ENCODE measurements around the gene JRKL.
"Not testable (repeated sequence)": the region's sequence is repeated elsewhere in the genome, so short reads cannot be mapped to it uniquely, and the experiment has no call there.

The JRKL gene

DNA sequence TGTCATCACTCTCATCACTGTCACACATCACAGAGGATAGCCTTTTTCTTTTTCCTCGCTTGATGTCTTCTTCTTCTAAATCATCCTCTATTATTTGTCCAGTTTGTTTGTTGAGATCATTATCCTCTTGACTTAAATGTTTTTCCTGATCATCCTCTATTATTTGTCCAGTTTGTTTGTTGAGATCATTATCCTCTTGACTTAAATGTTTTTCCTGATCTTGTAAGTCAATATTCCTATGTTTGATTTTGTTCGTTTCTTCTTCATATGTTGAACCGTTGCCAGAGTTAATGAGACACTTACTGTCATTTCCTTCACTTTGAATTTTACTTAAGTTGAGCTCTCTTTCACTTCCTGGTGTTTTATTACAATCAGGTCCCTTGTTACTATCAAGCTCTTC is 5.7 kb upstream of the JRKL start:
- H3K36me3 Mint-ChIP-seq, result peaks cover 17% of the 10 kb centered on the region
- peak overlapping the region; percentile 49 for H3K4me3 Mint-ChIP-seq
- no peaks in the 10 kb centered on the region for H3K9me3 Mint-ChIP-seq (ENCODE audit: low read depth)
- peaks cover 44% of the 10 kb centered on the region for H3K4me1 Mint-ChIP-seq (ENCODE audit: low read depth)
- H3K27me3 Mint-ChIP-seq, result no peaks in the 10 kb centered on the region
- H3K27ac Mint-ChIP-seq, result peak overlapping the region; percentile 69

- Mint-ChIP-seq H3K27ac (peak overlapping the region; percentile 1), H3K9me3 (ENCODE audit: low read depth) (no peaks in the 10 kb centered on the region), H3K36me3 (peaks cover 17% of the 10 kb centered on the region), H3K4me3 (no peak overlapping the region), H3K27me3 (no peaks in the 10 kb centered on the region), H3K4me1 (ENCODE audit: low read depth) (peaks cover 46% of the 10 kb centered on the region)
These were observed 4.6 kb upstream of the JRKL start for GRCh38 chr11:96385187-96385586.

DNA sequence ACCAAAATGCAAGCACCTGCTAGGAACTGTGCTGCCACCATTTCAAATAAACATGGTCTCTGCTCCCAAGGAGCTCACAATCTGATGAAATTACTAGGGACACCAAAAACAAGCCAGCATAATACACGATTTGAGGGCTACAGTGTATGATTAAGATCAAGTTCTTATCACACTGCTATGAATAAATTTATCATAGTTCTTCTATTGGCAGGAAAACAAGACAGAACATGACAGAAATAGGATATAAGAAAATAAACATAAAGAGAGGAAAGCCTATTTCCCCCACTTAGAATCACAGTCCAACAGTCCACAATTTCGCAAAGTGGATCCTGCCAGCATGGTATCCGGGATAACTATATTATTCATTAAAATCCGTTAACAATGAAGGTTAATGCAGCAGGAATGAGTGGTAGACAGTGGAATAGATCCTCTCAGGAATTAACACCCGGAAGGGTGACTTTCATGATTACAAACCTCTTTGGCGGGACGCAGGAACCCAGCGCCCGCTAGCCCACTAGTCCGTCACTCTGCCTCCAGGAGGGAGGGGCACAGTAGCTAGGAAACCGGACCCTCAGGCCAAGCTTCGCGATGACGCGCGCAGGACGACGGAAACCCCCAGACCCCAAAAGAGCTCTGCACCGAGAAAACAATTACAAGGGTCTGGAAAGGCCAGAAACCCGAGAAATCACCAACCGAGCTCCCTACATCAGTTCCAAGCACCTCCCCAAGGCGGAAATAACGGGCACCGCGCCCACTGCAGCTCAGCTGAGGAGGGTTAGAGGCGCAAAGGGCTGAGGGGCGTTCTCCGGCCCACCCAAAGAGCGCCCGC is 708 bp upstream of the JRKL start:
- peaks cover 68% of the 10 kb centered on the region for H3K4me1 Mint-ChIP-seq (ENCODE audit: low read depth)
- H3K4me3 Mint-ChIP-seq, result peak overlapping the region; percentile 98
- H3K27ac Mint-ChIP-seq, result peak overlapping the region; percentile 94
- H3K27me3 Mint-ChIP-seq, result no peaks in the 10 kb centered on the region
- peaks cover 7% of the 10 kb centered on the region for H3K9me3 Mint-ChIP-seq (ENCODE audit: low read depth)
- H3K36me3 Mint-ChIP-seq, result peaks cover 14% of the 10 kb centered on the region

DNA sequence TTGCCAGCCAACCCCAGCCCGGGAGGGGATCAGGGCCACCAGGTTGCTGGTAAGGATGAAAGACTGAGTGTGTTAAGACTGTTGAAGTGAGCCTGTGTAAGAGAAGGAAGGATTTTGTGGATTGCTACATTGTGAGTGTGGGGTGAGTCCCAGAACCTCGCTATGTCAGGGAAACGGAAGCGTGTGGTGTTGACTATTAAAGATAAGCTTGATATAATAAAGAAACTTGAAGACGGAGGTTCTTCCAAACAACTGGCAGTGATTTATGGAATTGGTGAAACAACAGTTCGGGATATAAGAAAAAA is 627 bp downstream of the JRKL start:
- H3K9me3 Mint-ChIP-seq (ENCODE audit: low read depth), result peaks cover 7% of the 10 kb centered on the region
- peaks cover 12% of the 10 kb centered on the region for H3K36me3 Mint-ChIP-seq
- peaks cover 63% of the 10 kb centered on the region for H3K4me1 Mint-ChIP-seq (ENCODE audit: low read depth)
- peak overlapping the region; percentile 98 for H3K4me3 Mint-ChIP-seq
- no peaks in the 10 kb centered on the region for H3K27me3 Mint-ChIP-seq
- H3K27ac Mint-ChIP-seq, result peak overlapping the region; percentile 94

DNA sequence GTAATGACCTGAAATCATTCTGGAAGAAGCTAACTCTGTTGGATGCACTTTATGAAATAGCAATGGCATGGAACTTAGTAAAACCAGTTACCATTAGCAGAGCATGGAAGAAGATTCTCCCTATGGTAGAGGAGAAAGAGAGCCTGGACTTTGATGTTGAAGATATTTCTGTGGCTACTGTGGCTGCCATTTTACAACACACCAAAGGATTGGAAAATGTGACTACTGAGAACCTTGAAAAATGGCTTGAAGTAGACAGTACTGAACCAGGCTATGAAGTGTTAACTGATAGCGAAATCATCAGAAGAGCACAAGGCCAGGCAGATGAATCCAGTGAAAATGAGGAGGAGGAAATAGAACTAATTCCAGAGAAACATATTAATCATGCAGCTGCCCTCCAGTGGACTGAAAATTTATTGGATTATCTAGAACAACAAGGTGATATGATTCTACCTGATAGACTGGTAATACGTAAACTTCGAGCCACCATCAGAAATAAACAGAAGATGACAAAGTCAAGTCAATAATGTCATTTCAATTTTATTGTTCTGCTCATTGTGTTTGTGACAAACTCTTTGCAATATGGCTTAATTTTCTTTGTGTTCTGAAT is 2.0 kb downstream of the JRKL start:
- Mint-ChIP-seq H3K4me3 (peak overlapping the region; percentile 98), H3K4me1 (ENCODE audit: low read depth) (peaks cover 62% of the 10 kb centered on the region), H3K27ac (no peak overlapping the region), H3K36me3 (peaks cover 12% of the 10 kb centered on the region), H3K9me3 (ENCODE audit: low read depth) (peaks cover 7% of the 10 kb centered on the region), H3K27me3 (no peaks in the 10 kb centered on the region)

DNA sequence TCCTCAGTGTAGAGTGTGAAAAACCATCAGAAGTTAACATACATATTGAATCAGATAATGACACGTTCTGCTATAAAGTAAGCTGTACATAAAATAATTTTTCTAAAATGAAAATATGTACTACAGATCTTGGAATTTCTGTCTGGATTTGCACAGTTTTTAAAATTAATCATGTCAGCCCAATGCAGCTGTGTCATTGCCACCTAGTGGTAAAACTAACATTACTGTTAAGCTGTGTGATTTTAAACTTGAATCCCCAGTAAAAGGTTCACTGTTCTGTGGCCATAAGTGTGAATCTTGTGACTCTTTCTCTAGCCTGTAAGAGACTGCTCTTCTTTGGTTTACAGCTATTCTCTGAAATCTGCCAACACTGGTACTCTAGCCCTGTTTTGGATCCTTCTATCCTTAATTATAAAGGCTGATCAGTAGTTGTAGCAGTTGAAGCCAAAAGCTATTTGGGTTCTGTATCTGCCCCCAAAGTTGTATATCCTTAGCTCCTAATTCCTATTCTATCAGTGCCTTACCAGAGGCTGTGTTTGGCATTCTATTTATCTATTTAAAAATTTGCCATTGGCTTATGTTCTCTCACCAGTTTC is 4.0 kb downstream of the JRKL start:
- H3K4me3 Mint-ChIP-seq, result no peak overlapping the region
- peaks cover 12% of the 10 kb centered on the region for H3K36me3 Mint-ChIP-seq
- no peak overlapping the region for H3K27ac Mint-ChIP-seq
- no peaks in the 10 kb centered on the region for H3K27me3 Mint-ChIP-seq
- H3K4me1 Mint-ChIP-seq (ENCODE audit: low read depth), result peaks cover 44% of the 10 kb centered on the region
- H3K9me3 Mint-ChIP-seq (ENCODE audit: low read depth), result peaks cover 7% of the 10 kb centered on the region

DNA sequence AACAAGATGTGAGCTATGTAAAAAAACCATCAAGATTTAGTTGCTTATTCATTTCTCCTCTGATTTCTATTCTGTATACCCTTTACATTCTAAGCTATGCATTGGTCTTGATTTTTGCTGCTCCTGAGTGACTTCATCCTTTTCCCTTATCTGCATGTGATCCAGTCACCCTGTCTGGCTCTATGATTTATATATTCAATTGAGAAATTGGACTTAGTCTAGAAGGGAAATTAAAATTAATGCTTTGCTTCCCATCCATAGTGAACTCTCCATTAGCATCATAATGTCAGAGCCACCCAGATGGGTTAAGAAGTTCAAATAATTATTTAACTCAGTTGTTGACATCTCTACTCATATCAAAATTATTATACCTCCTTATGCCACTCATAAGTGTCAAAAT is 5.0 kb downstream of the JRKL start:
- Mint-ChIP-seq H3K4me3 (peak overlapping the region; percentile 5), H3K36me3 (peaks cover 12% of the 10 kb centered on the region), H3K27ac (peak overlapping the region; percentile 22), H3K9me3 (ENCODE audit: low read depth) (peaks cover 7% of the 10 kb centered on the region), H3K4me1 (ENCODE audit: low read depth) (peaks cover 43% of the 10 kb centered on the region), H3K27me3 (no peaks in the 10 kb centered on the region)

DNA sequence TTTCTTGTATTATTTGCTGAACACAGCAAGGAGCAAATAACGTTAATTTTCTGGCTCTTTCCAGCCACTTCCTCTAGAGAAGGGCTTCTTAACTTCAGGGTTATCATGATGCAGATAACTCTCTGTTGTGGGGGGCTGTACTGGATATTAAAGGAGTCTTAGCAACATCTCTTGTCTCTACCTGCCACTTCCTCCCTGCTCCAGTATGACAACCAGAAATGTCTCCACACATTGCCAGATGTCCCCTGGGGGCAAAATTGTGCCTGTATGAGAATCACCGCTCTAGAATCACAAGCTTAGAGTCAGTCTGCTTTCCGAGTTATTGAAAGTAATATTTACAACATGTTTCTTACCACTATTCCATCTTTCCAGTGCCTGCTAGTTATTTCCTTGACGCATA is 6.8 kb downstream of the JRKL start:
- Mint-ChIP-seq H3K27ac (no peak overlapping the region), H3K27me3 (no peaks in the 10 kb centered on the region), H3K4me3 (no peak overlapping the region), H3K9me3 (ENCODE audit: low read depth) (no peaks in the 10 kb centered on the region), H3K36me3 (peaks cover 2% of the 10 kb centered on the region), H3K4me1 (ENCODE audit: low read depth) (peaks cover 28% of the 10 kb centered on the region)

DNA sequence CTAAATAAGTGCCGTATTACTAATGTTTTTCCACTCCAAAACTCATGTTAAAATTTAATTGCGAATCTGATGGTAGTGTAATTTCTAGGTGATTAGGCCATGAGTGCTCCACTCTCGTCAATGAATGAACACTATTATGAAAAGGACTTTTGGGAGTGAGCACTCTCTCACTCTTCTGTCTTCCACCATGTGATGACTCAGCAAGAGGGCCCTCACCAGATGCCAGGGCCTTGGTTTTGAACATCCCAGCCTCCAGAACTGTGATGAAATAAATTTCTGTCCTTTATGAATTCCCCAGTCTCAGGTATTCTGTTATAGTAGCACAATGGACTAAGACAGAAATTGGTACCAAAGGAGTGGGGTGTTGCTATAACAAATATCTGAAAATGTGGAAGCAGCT is 8.1 kb downstream of the JRKL start:
- Mint-ChIP-seq H3K4me3 (no peak overlapping the region), H3K27ac (no peak overlapping the region), H3K36me3 (no peaks in the 10 kb centered on the region), H3K4me1 (ENCODE audit: low read depth) (peaks cover 18% of the 10 kb centered on the region), H3K27me3 (no peaks in the 10 kb centered on the region), H3K9me3 (ENCODE audit: low read depth) (no peaks in the 10 kb centered on the region)

GRCh38 chr11:96400697-96401096 is 10.9 kb downstream of the JRKL start:
- Mint-ChIP-seq H3K4me1 (ENCODE audit: low read depth) (peaks cover 6% of the 10 kb centered on the region), H3K4me3 (no peak overlapping the region), H3K27ac (no peak overlapping the region), H3K9me3 (ENCODE audit: low read depth) (no peaks in the 10 kb centered on the region), H3K27me3 (no peaks in the 10 kb centered on the region), H3K36me3 (no peaks in the 10 kb centered on the region)

- not testable (repeated sequence) for H3K36me3 Mint-ChIP-seq; H3K27ac Mint-ChIP-seq; H3K9me3 Mint-ChIP-seq (ENCODE audit: low read depth); H3K4me1 Mint-ChIP-seq (ENCODE audit: low read depth)
- Mint-ChIP-seq H3K27me3 (peaks cover 12% of the 10 kb centered on the region), H3K4me3 (peak overlapping the region; percentile 20)
These were observed 21.6 kb downstream of the JRKL start for GRCh38 chr11:96411412-96411811.

DNA sequence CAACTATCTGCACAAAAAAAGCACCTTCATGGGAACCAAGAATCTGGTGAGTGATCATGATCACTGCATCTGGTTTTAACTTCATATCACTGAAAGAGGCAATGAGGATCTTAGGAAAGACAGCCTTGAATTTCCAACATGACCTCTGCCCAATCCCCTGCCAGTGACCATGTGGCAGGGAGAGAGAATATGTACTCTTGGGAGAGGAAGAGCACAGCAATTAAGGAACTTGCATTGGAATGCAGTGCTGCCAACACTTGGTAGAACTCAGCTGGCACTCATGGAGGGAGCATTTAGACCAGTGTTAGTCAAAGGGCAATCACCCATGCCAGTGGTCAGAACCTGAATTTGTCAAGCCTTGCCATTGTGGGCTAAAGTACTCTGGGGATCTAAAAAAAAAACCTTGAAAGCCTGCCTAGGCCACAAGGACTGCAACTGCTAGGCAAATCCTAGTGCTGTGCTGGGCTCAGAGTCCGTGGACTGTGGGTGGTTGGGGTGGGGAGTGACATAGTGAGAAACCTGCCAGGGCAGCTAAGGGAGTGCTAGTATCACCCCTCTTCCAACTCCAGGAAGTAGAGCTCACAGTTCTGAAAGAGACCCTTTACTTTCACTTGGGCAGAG is 23.1 kb downstream of the JRKL start:
- H3K4me3 Mint-ChIP-seq, result no peak overlapping the region
- H3K36me3 Mint-ChIP-seq, result peaks cover 4% of the 10 kb centered on the region
- H3K27ac Mint-ChIP-seq, result no peak overlapping the region
- peaks cover 19% of the 10 kb centered on the region for H3K27me3 Mint-ChIP-seq
- no peaks in the 10 kb centered on the region for H3K4me1 Mint-ChIP-seq (ENCODE audit: low read depth)
- H3K9me3 Mint-ChIP-seq (ENCODE audit: low read depth), result no peaks in the 10 kb centered on the region

DNA sequence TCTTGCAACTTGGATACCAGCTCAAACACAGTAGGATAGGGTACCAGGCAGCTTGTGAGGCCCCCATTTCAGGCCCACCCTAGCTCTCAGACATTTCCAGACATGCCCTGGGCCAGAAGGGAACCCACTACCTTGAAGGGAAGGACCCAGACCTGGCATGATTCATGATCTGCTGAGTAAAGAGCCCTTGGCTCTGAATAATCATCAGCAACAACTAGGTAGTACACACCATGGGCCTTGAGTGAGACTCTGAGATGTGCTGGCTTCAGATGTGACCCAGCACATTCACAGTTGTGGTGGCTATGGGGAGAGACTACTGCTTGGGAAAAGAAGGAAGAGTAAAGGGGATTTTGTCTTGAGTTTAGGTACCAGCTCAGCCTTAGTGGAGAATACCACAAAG is 23.6 kb downstream of the JRKL start:
- Mint-ChIP-seq H3K27ac (no peak overlapping the region), H3K27me3 (peaks cover 19% of the 10 kb centered on the region), H3K36me3 (peaks cover 4% of the 10 kb centered on the region), H3K4me3 (no peak overlapping the region), H3K9me3 (ENCODE audit: low read depth) (no peaks in the 10 kb centered on the region), H3K4me1 (ENCODE audit: low read depth) (no peaks in the 10 kb centered on the region)

GRCh38 chr11:96424693-96425092 is 34.9 kb downstream of the JRKL start:
- Mint-ChIP-seq H3K27ac (peak overlapping the region; percentile 24), H3K9me3 (ENCODE audit: low read depth) (no peaks in the 10 kb centered on the region), H3K4me3 (no peak overlapping the region), H3K36me3 (no peaks in the 10 kb centered on the region), H3K4me1 (ENCODE audit: low read depth) (peaks cover 6% of the 10 kb centered on the region), H3K27me3 (peaks cover 12% of the 10 kb centered on the region)

- Mint-ChIP-seq H3K4me1 (ENCODE audit: low read depth) (no peaks in the 10 kb centered on the region), H3K4me3 (no peak overlapping the region), H3K27me3 (peaks cover 26% of the 10 kb centered on the region), H3K27ac (no peak overlapping the region), H3K9me3 (ENCODE audit: low read depth) (peaks cover 3% of the 10 kb centered on the region), H3K36me3 (no peaks in the 10 kb centered on the region)
These were observed 40.9 kb downstream of the JRKL start for GRCh38 chr11:96430668-96431067.
